ENCODE measurements around the gene IL20.

Gene IL20

GRCh38 chr1:206883160-206883559 lies 17.7 kb downstream of the IL20 start:
- Histone ChIP-seq H3K4me3 (ENCODE audit: low read length) (no peak overlapping the region), H2AFZ (ENCODE audit: low read depth, low read length) (no peak overlapping the region), H3K27me3 (ENCODE audit: low read depth, low read length) (peaks cover 17% of the 10 kb centered on the region), H3K4me2 (ENCODE audit: low read length) (no peak overlapping the region), H3K9me3 (ENCODE audit: insufficient read depth, low read length) (peaks cover 13% of the 10 kb centered on the region; the same call in 1 of the 2 replicates), H3K4me1 (ENCODE audit: low read length) (no peaks in the 10 kb centered on the region), H3K36me3 (replicated peaks; ENCODE audit: low read depth, low read length) (no peaks in the 10 kb centered on the region), H4K20me1 (ENCODE audit: insufficient read depth, low read length) (no peaks in the 10 kb centered on the region), H3K27ac (ENCODE audit: low read length) (no peak overlapping the region), H3K9ac (ENCODE audit: low read length) (no peak overlapping the region), H3K79me2 (ENCODE audit: low read length) (no peaks in the 10 kb centered on the region)
- no peak for TF ChIP-seq EZH2phosphoT487 (IDR thresholded peaks at IDR 0.05; ENCODE audit: low read depth)
- no peak for TF ChIP-seq CTCF (IDR thresholded peaks at IDR 0.05; ENCODE audit: low read depth, low read length)

DNA sequence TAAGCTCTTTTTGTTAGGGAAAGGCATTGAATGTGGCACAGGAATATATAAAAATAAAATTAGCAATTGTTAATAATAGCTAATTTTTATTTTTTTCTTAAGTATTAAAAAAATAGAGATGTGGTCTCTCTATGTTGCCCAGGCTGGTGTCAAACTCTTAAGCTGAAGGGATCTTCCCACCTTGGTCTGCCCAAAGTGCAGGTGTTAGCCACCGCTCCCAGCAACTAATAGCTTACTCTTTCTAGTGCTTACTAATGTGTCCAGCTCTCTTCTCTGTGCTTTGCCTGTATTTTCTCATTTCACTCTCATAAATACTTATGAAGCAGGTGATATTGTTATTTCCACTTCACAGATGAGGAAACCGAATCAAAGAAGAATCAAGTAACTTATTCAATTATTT lies 18.5 kb downstream of the IL20 start:
- Histone ChIP-seq H4K20me1 (ENCODE audit: insufficient read depth, low read length) (no peaks in the 10 kb centered on the region), H3K27ac (ENCODE audit: low read length) (no peak overlapping the region), H3K79me2 (ENCODE audit: low read length) (no peaks in the 10 kb centered on the region), H3K36me3 (replicated peaks; ENCODE audit: low read depth, low read length) (no peaks in the 10 kb centered on the region), H2AFZ (ENCODE audit: low read depth, low read length) (no peak overlapping the region), H3K4me1 (ENCODE audit: low read length) (no peaks in the 10 kb centered on the region), H3K9ac (ENCODE audit: low read length) (no peak overlapping the region), H3K27me3 (ENCODE audit: low read depth, low read length) (peaks cover 17% of the 10 kb centered on the region), H3K4me2 (ENCODE audit: low read length) (no peak overlapping the region), H3K9me3 (ENCODE audit: insufficient read depth, low read length) (peaks cover 8% of the 10 kb centered on the region; the same call in 1 of the 2 replicates), H3K4me3 (ENCODE audit: low read length) (no peak overlapping the region)
- TF ChIP-seq EZH2phosphoT487 (IDR thresholded peaks at IDR 0.05; ENCODE audit: low read depth): no peak
- no peak for TF ChIP-seq CTCF (IDR thresholded peaks at IDR 0.05; ENCODE audit: low read depth, low read length)

GRCh38 chr1:206885341-206886060 lies 20.1 kb downstream of the IL20 start:
- no peaks in the 10 kb centered on the region for H4K20me1 ChIP-seq (ENCODE audit: insufficient read depth, low read length)
- no peak overlapping the region for H3K9ac ChIP-seq (ENCODE audit: low read length)
- no peaks in the 10 kb centered on the region for H3K9me3 ChIP-seq (ENCODE audit: insufficient read depth, low read length)
- H3K27me3 ChIP-seq (ENCODE audit: low read depth, low read length): peaks cover 20% of the 10 kb centered on the region
- no peak for TF ChIP-seq EZH2phosphoT487 (IDR thresholded peaks at IDR 0.05; ENCODE audit: low read depth)
- TF ChIP-seq CTCF (IDR thresholded peaks at IDR 0.05; ENCODE audit: low read depth, low read length): no peak
- no peak overlapping the region for H3K4me3 ChIP-seq (ENCODE audit: low read length)
- no peaks in the 10 kb centered on the region for H3K36me3 ChIP-seq (replicated peaks; ENCODE audit: low read depth, low read length)
- no peaks in the 10 kb centered on the region for H3K79me2 ChIP-seq (ENCODE audit: low read length)
- H2AFZ ChIP-seq (ENCODE audit: low read depth, low read length): no peak overlapping the region
- no peak overlapping the region for H3K27ac ChIP-seq (ENCODE audit: low read length)
- H3K4me1 ChIP-seq (ENCODE audit: low read length): peaks cover 2% of the 10 kb centered on the region
- no peak overlapping the region for H3K4me2 ChIP-seq (ENCODE audit: low read length)

GRCh38 chr1:206886831-206887230 lies 21.4 kb downstream of the IL20 start:
- no peaks in the 10 kb centered on the region for H3K36me3 ChIP-seq (replicated peaks; ENCODE audit: low read depth, low read length)
- TF ChIP-seq CTCF (IDR thresholded peaks at IDR 0.05; ENCODE audit: low read depth, low read length) (no peak), EZH2phosphoT487 (IDR thresholded peaks at IDR 0.05; ENCODE audit: low read depth) (no peak)
- no peaks in the 10 kb centered on the region for H3K79me2 ChIP-seq (ENCODE audit: low read length)
- no peaks in the 10 kb centered on the region for H4K20me1 ChIP-seq (ENCODE audit: insufficient read depth, low read length)
- peaks cover 8% of the 10 kb centered on the region for H3K4me1 ChIP-seq (ENCODE audit: low read length)
- H3K27ac ChIP-seq (ENCODE audit: low read length): no peak overlapping the region
- no peak overlapping the region for H3K4me2 ChIP-seq (ENCODE audit: low read length)
- no peak overlapping the region for H3K9ac ChIP-seq (ENCODE audit: low read length)
- peaks cover 32% of the 10 kb centered on the region for H3K27me3 ChIP-seq (ENCODE audit: low read depth, low read length)
- no peak overlapping the region for H3K4me3 ChIP-seq (ENCODE audit: low read length)
- H2AFZ ChIP-seq (ENCODE audit: low read depth, low read length): no peak overlapping the region
- H3K9me3 ChIP-seq (ENCODE audit: insufficient read depth, low read length): no peaks in the 10 kb centered on the region
